ENCODE results near the gene LRRC30. TPM values are rescaled to one million over a fixed set of nuclear protein-coding genes. Genes with fewer than 3 reads are reported as not detected.
"Not testable (repeated sequence)": the region's sequence is repeated elsewhere in the genome, so short reads cannot be mapped to it uniquely, and the experiment has no call there.

LRRC30 gene
- total RNA-seq = not detected
- long read RNA-seq = 0 reads

DNA sequence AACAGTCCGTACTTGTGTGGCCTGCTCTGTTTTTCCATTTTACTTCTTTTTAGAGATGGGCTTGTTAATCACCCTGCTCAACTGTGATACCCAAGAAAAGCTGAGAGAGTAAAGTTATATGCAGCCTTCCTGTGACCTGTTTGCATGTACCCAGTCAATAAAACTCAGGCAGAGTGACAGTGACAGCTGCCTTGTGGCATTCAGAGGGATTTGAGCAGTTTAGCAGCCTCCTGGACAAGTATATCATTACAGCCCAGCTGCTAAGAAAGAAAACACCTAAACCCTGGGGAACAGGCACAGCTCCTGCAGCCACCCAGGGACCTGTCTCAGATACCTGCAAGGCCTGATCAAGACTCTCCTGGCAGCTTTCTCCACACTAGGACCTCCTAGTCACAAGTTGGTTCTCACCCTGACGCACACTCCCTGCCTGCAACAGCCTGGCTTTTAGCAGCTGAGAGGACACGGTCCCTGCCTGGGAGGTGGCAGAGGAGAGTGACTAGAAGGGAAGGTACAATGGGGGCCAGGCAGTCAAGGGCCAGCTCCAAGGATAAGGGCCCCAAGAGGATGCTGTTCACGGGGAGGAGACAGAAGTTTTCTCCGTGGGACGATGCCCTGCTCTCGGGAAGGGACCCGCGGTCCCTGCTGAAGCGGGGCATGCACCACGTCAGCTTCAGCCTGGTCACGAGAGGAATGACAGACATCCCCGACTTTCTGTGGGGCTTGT, at the start of gene LRRC30:
LRRC30 (plus strand) TSS at position 464 of the 724 bp plus-strand sequence; CDS start at position 514, 50 bp downstream.
- ATAC-seq (no peak), DNase-seq (no peak)
- intact Hi-C loops (cut with DNase I, micrococcal nuclease) = no loop called here

DNA sequence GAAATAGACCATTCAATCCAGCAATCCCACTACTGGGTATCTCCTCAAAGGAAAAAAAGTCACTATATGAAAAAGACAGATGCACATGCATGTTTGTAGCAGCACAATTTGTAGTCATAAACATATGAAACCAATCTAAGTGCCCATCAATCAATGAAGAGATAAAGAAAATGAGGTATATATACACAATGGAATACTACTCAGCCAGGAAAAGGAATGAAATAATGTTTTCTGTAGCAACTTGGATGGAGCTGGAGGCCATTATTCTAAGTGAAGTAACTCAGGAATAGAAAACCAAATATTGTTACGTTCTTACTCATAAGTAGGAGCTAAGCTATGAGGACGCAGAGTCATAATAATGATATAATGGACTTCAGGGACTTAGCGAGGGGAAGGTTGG, 45.2 kb upstream of the LRRC30 start:
- DNase-seq (no peak), ATAC-seq (no peak)
- intact Hi-C loops (cut with DNase I, micrococcal nuclease) = no loop called here

DNA sequence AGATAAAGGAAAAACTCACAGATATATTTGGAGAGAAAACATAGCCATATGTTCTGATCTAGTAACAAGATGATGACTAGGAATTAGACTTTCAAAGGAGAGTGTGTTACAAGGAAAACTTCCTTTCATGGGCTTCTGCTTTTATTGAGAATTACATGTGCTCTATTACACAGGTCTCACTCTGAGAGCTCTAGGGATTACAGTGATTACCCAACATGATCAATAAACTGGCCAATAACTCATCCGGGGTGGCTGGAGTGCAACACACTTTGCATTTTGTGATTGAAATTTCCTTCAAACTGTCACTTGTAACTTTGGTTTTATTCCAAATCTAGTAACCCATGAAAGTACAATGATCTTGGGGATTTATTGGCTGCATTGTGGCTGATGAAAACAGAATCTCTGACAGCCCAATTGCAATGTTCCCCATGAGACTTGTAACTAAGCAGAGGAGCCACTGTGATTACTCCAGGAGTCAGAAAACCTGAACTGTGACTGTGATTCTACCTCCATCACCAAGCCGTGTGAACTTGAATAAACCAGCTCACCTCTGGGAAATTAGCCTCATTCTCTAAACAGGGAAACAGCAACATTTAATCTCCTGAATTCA, 40.2 kb upstream of the LRRC30 start:
- intact Hi-C loops (cut with DNase I, micrococcal nuclease) = no loop called here
- no peak for DNase-seq
- ATAC-seq = no peak

DNA sequence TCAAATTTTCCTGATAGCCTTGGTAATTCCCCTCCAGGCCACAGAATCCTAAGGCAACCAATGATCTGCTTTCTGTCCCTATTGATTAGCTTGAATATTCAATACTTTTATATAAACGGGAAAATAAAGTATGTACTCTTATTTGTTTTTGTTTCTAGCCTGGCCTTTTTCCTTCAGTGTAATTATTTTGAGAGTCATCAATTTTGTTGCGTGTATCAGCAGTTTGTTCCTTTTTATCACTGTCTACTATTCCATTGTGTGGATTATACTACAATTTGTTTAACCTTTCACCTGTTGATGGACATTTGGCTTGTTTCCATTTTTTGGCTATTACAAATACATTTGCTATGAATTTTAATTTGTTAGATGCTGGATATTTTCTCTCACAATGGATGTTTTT, 39.2 kb upstream of the LRRC30 start:
- DNase-seq (no peak), ATAC-seq (no peak)
- intact Hi-C loops (cut with DNase I, micrococcal nuclease) = no loop called here

DNA sequence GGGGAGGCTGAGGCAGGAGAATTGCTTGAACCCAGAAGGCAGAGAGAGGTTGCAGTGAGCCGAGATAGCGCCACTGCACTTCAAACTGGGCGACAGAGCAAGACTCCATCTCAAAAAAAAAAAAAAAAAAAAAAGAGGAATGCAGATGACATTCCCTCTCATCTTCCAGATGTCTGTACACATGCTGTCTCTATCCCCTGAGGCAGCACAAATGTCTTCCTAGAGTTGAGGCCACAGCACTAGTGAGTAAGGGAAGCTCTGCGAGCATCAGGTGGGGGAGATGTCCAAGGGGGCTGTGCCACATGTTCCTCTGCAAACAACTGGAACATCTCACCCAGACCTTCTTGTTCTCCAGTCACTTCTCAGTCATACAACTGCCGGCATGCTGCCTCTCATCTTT, 35.6 kb upstream of the LRRC30 start:
- no peak for ATAC-seq

DNA sequence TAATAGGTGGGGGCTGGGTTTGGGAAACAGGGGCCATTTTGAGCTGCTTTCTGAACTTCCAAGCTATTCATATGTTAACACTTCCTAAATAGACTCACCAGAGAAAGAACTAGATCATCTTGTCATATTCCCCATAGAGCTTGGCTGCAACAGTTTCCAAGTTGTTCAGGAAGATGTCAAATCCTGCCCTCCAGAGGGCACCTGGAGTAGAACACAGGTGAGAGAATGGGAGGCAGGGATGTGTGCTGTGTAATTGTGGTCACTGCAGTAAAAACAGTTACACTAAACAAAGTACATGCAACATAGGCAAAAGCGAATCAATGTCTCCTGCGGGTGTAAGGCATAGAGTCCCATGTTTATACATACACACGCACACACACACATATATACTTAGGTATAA, 34.5 kb upstream of the LRRC30 start:
- no peak for DNase-seq
- ATAC-seq = no peak
- intact Hi-C loops (cut with DNase I, micrococcal nuclease) = no loop called here

More for the DNA sequence above, 35.6 kb upstream of the LRRC30 start:
- intact Hi-C loops (cut with DNase I, micrococcal nuclease) = no loop called here
- no peak for DNase-seq

DNA sequence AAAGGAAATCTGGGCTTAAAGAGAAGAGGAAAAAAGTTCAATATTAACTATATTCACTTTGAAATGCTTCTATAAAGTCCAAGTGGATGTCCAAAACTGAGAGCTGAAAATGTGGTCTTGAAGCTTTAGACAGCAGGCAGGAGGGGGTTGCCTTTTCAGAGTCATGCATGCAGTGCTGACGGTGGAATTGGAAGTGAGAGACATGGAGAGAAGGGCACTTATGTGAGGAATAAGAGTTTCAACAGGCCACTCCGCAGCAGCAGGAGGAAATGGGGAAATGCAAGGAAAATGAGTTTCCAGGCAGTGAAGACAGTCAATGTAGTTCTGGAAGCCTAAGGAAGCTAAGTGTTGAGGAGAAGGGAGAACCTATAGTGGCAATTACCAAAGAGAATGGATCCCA, 33.0 kb upstream of the LRRC30 start:
- DNase-seq = no peak
- no peak for ATAC-seq
- intact Hi-C loops (cut with DNase I, micrococcal nuclease) = no loop called here

DNA sequence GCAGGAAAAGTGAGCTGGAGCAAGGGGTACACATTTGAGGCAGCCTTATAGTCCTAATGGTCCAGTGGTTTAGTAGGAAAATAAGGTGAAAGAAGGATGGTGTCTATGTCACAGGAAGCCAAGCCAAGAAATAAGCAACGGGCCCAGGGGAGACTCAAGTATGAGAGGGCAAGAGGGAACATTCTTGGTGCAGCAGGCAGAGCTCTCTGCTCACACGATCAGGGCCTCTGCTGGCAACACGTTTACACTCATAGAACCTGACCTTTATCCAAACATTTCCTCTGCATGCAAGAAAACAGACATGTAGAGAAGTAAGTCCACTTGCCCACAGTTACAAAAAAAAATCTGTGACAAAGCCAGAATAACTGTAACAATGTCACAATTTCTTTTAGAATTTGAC, 32.6 kb upstream of the LRRC30 start:
- no peak for DNase-seq
- intact Hi-C loops (cut with DNase I, micrococcal nuclease) = no loop called here
- ATAC-seq = no peak

DNA sequence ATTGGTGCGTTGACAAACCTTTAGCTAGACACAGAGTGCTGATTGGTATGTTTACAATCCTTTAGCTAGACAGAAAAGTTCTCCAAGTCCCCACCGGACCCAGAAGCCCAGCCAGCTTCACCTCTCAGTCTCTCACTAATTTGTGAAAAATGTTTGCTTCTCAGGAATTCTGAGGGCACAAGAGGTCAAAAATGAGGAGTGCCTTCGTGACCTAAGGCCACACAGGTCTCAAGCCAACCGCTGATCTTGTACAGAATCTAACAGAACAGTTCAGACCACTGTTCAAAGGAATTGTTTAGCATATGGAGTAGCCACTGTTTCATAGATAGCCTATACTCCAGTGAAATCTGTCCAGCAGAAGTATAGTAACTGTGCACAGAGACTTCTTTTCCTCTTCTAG, 29.8 kb upstream of the LRRC30 start:
- DNase-seq = no peak
- intact Hi-C loops (cut with DNase I, micrococcal nuclease) = no loop called here
- no peak for ATAC-seq

DNA sequence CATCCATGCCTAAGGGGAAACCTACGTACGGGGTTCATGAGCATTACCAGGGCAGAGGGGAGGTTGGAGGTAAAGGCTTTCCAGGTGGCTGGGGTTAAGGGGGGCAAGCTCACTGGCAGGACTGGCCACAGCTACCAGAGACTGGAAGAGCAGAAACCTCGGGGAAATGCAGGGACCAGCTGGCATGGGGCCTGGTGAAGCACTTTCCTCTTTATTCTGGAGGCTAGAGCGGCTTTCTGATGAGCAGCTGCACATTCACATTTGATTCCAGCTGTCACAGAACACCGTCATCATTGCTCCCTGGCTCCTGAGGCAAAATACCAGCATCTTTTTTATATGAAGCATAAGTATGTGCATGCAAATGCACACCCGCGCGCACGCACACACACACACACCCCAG, 28.7 kb upstream of the LRRC30 start:
- DNase-seq (no peak), ATAC-seq (no peak)
- intact Hi-C loops (cut with DNase I, micrococcal nuclease) = no loop called here

DNA sequence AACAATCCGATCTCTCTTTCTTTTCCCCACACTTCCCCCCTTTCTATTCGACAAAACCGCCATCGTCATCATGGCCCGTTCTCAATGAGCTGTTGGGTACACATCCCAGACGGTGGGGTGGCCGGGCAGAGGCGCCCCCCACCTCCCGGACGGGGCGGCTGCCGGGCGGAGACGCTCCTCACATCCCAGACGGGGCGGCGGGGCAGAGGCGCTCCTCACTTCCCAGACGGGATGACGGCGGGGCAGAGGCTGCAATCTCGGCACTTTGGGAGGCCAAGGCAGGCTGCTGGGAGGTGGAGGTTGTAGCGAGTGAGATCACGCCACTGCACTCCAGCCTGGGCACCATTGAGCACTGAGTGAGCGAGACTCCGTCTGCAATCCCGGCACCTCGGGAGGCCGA, 27.3 kb upstream of the LRRC30 start:
- intact Hi-C loops (cut with DNase I, micrococcal nuclease); ATAC-seq; DNase-seq: not testable (repeated sequence)

DNA sequence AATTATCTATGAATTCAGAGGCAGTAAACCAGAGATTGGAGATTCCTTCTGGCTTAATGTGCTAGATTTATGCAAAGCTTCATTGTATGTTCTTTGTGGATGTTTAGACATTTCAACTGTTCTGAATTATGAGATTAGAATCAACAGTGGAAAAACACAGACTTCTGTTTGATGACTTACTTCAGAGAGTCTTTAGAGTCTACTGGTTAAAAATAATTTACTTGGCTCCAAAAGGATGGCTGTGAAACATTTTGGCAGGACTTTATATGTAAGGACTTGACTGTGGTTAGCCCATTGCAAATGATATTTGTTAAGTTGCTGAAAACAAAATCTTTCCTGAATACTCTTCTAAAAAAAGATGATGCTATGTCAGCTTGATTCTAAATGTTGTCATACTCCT, 25.5 kb upstream of the LRRC30 start:
- ATAC-seq = no peak
- DNase-seq = no peak
- intact Hi-C loops (cut with DNase I, micrococcal nuclease) = no loop called here

DNA sequence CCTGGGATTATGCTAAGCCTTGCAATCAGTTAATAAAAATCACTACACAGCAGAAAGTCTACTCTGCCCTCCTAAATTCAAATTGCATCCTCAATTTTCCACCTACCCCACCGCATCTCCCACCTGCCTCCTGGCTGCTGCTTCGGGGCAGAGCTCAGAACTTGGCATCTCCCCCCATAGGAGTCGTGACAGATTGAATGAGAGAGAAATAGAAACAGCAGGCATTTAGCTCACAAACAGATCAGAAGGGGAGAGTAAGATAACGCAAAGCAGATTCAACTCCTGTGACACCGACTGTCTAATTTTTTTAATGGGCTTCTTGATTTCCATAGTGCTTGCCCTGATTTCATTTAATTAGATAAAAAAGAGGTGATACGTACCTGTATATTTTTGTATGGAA, 24.7 kb upstream of the LRRC30 start:
- DNase-seq (no peak), ATAC-seq (no peak)
- intact Hi-C loops (cut with DNase I, micrococcal nuclease) = no loop called here

DNA sequence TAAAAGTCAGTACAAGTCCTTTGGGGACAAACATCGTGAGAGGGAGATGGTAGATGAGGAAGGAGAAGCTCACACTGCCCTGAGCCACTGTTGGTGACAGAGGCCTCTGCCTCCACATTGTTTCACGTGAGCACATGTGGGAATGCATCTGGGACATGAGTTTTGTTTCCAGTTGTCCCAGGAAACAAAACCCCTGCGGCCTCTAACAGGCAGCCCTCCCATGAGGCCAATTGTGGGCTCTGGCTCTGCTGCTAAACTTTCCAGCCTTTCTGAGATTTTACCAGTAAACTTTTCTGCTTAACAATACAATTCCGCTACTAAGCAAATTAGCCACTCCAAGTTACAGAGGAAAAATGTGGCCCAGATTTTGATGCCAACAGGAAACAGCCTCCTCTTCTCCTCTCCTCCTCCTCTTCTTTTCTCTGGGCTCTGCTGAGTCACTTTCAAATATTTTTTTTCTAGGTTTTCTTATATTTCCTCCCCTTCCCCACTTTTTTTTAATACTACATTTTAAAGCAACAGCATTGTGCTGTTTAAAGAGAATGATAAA, 23.4 kb upstream of the LRRC30 start:
- ATAC-seq (no peak), DNase-seq (no peak)
- intact Hi-C loops (cut with DNase I, micrococcal nuclease) = no loop called here

DNA sequence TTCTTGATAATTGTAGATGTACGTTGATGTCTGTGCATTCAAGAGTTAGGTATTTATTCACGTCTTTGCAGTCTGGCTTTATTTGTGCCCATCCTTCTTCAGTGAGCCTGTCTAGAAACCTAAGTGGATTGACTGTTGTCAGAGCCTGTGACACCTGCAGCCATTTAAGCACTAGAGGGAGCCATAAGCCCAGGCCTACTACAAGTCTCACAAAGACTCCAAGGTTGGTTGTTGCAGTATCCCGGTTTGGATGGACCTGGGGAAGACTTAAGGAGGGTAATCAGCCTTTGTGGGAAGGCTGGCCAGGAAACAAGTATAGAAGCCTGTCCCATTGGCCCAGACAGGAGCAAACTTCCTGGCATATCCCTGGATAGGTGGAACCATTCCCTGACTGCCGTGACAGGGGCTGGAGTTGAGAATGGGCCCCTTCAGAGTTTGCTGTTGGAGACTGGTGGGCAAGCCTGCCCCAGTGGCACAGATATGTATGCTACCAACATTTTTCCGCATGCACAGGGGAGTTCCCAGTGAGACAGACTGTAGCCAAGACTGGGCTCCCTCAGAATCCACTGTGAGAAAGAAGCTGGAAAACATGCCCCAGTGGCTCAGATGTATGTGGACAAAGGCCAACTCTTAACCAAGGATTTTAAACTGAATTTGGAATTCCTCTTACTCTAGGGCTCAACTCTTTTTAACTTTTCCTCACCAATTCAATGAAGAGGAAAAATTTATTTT, 9.3 kb upstream of the LRRC30 start:
- DNase-seq (peak in 1 of 2 donors; percentile 16), ATAC-seq (peak; percentile 57)
- intact Hi-C loops (cut with DNase I, micrococcal nuclease) = no loop called here

DNA sequence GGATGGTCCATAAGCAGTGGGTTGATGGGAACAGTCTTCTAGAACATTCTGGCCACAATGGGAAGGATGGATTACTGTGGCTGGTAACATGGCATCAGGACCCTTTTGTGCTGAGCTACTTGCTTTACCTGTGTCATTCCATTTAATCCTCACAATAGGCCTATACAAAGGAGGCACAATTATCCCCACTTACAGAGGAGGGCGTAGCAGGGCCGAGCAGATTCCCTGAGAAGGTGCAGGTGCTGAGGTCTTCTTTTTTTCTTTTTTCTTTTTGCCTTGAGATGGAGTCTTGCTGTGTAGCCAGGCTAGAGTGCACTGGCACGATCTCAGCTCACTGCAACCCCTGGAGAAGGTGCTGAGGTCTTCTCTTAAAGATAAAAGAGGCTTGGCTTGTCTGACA, 6.7 kb upstream of the LRRC30 start:
- no peak for ATAC-seq
- intact Hi-C loops (cut with DNase I, micrococcal nuclease) = no loop called here
- DNase-seq = no peak

DNA sequence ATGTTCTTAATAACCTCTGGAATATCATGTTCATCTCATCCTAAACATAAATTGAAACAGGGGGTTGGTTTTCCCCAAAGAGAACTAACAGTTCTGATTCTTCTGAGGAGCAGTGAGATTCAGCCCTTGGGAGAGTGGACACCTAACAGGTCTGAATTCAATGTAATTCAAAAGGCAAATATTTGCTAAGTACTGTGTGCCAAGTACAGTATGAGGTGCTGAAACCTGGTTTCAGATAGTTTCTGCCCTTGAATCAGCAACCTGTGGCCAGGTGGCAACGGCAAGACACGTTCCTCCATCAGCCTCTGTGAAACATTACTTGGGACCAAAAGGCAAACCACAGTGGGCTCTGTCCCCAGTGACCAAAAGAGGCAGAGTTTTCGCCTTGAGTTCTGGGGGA, 1.3 kb downstream of the LRRC30 start:
- DNase-seq (no peak), ATAC-seq (no peak)
- intact Hi-C loops (cut with DNase I, micrococcal nuclease) = no loop called here

DNA sequence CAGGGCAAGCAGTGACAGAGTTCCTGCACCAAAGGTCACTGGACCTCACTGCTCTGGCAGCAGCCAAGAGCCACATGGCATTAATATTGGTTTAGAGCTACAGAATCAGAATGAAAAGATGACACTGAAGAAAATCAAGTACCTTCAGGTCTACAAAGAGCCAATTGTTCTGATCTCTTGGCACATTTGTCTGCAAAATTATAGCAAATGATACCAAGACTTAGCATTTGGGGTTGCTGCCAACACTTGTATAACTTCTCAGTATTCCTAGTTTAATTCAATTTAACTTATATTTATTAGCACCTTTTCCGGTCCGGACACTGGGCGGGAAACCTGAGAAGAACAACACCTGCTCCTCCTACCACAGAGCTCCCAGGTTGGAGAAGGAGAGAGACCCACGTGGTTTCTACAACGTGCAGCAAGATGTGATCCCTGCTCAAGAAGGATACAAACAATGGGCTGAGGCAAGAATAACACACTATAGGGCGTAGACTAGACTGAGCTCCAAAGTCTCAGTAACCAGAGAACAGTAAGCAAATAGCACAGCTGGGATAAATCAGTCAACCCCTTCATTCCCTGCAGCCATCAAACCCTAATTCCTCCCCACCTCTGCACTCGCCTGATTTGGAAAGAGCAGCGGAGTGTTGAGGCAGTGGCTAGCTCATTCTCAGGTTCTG, 2.4 kb downstream of the LRRC30 start:
- DNase-seq (no peak), ATAC-seq (no peak)
- intact Hi-C loops (cut with DNase I, micrococcal nuclease) = no loop called here

DNA sequence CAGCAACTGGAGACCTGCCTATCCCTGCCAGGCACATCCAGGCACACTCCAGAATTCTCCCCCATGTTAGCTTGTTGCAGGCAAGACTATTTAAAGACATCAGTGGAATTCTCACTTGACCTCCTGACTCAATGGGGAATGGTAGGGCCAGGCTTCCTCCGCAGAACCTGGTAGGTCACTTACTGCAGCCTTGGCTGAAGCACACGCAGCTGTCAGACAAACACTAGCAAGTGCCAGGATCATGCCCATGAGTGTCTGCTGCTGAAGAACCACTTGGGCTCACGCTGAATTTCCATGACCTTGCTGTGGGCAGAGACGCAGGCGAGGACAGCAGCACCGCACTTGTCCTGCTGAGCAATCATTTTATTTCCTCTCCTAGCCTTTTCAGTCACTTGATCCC, 3.2 kb downstream of the LRRC30 start:
- intact Hi-C loops (cut with DNase I, micrococcal nuclease) = no loop called here
- no peak for ATAC-seq
- DNase-seq = no peak

Data from left colon (tissue), 2 donors.